ENCODE data around the gene CFAP298. TPM values are rescaled to one million over a fixed set of nuclear protein-coding genes. Genes with fewer than 3 reads are reported as not detected.

Gene CFAP298
- total RNA-seq, 4 donors from 2014 or later: 22.8 to 41.2 (median 32.8) TPM

GRCh38 chr21:32599091-32599490 is 13.1 kb downstream of the CFAP298 start:
- Histone ChIP-seq H3K9me3 (no peaks in the 10 kb centered on the region), H3K4me3 (no peak overlapping the region), H3K27me3 (no peaks in the 10 kb centered on the region), H3K36me3 (peaks cover 26 to 62% (median 51%) of the 10 kb centered on the region in 4 donors), H3K4me1 (peaks cover 0 to 3% (median 0%) of the 10 kb centered on the region in 4 donors), H3K27ac (replicated peaks in 1 of 4) (no peak overlapping the region)
- no peak for DNase-seq (ENCODE audit: extremely low spot score)
- intact Hi-C loops (cut with DNase I): no loop called here
- no peak for TF ChIP-seq CTCF (IDR thresholded peaks at IDR 0.05)
- TF ChIP-seq EP300 (IDR thresholded peaks at IDR 0.05): no peak
- no peak for TF ChIP-seq POLR2A (IDR thresholded peaks at IDR 0.05; ENCODE audit: low read depth)
- no peak for TF ChIP-seq POLR2AphosphoS5 (IDR thresholded peaks at IDR 0.05)
- WGBS: 84% methylated on average over 5 of the region's 5 CpGs

- intact Hi-C loops (cut with DNase I): no loop called here
- no peak for DNase-seq (ENCODE audit: extremely low spot score)
- Histone ChIP-seq H3K4me3 (no peak overlapping the region), H3K9me3 (no peaks in the 10 kb centered on the region), H3K27ac (replicated peaks in 1 of 4) (no peak overlapping the region), H3K27me3 (no peaks in the 10 kb centered on the region), H3K4me1 (peaks cover 0 to 3% (median 0%) of the 10 kb centered on the region in 4 donors), H3K36me3 (peaks cover 9 to 44% (median 32%) of the 10 kb centered on the region in 4 donors)
- no peak for TF ChIP-seq POLR2A (IDR thresholded peaks at IDR 0.05; ENCODE audit: low read depth)
- TF ChIP-seq POLR2AphosphoS5 (IDR thresholded peaks at IDR 0.05): peak in 1 of 2 donors; percentile 11
- WGBS: 68% methylated on average over 6 of the region's 6 CpGs
Measured at GRCh38 chr21:32597205-32597604, 15.0 kb downstream of the CFAP298 start.

- DNase-seq (ENCODE audit: extremely low spot score): no peak
- intact Hi-C loops (cut with DNase I): no loop called here
- TF ChIP-seq EP300 (IDR thresholded peaks at IDR 0.05): no peak
- no peak for TF ChIP-seq POLR2AphosphoS5 (IDR thresholded peaks at IDR 0.05)
- TF ChIP-seq CTCF (IDR thresholded peaks at IDR 0.05): no peak
- TF ChIP-seq POLR2A (IDR thresholded peaks at IDR 0.05; ENCODE audit: low read depth): no peak
- no peak overlapping the region for H3K27ac ChIP-seq (replicated peaks in 1 of 4)
- H3K4me1 ChIP-seq: peaks cover 0 to 7% (median 6%) of the 10 kb centered on the region in 4 donors
- peaks cover 4 to 34% (median 24%) of the 10 kb centered on the region in 4 donors for H3K36me3 ChIP-seq
- H3K4me3 ChIP-seq: no peak overlapping the region
- no peaks in the 10 kb centered on the region for H3K9me3 ChIP-seq
- H3K27me3 ChIP-seq: no peaks in the 10 kb centered on the region
- WGBS: 86% methylated on average over 11 of the region's 11 CpGs
Measured at GRCh38 chr21:32595431-32595830, 16.7 kb downstream of the CFAP298 start.

- intact Hi-C loops (cut with DNase I): no loop called here
Measured at GRCh38 chr21:32593690-32594089, 18.5 kb downstream of the CFAP298 start.

GRCh38 chr21:32592929-32593502 is 19.2 kb downstream of the CFAP298 start:
- intact Hi-C loops (cut with DNase I): no loop called here
- no peak overlapping the region for H3K4me3 ChIP-seq
- H3K27ac ChIP-seq (replicated peaks in 1 of 4): no peak overlapping the region
- no peak for DNase-seq (ENCODE audit: extremely low spot score)
- TF ChIP-seq POLR2AphosphoS5 (IDR thresholded peaks at IDR 0.05): no peak
- TF ChIP-seq POLR2A (IDR thresholded peaks at IDR 0.05; ENCODE audit: low read depth): no peak
- TF ChIP-seq EP300 (IDR thresholded peaks at IDR 0.05): no peak
- TF ChIP-seq CTCF (IDR thresholded peaks at IDR 0.05): no peak
- H3K9me3 ChIP-seq: no peaks in the 10 kb centered on the region
- H3K27me3 ChIP-seq: no peaks in the 10 kb centered on the region
- H3K36me3 ChIP-seq: peaks cover 0 to 10% (median 6%) of the 10 kb centered on the region in 4 donors
- 72% methylated on average over 8 of the region's 10 CpGs for WGBS
- H3K4me1 ChIP-seq: peaks cover 0 to 12% (median 11%) of the 10 kb centered on the region in 4 donors

More at GRCh38 chr21:32593690-32594089, 18.5 kb downstream of the CFAP298 start:
- no peaks in the 10 kb centered on the region for H3K27me3 ChIP-seq
- WGBS: 91% methylated on average over 8 of the region's 8 CpGs
- no peaks in the 10 kb centered on the region for H3K9me3 ChIP-seq
- no peak overlapping the region for H3K4me3 ChIP-seq
- H3K27ac ChIP-seq (replicated peaks in 1 of 4): no peak overlapping the region
- no peak for DNase-seq (ENCODE audit: extremely low spot score)
- peaks cover 0 to 17% (median 10%) of the 10 kb centered on the region in 4 donors for H3K36me3 ChIP-seq
- peaks cover 0 to 12% (median 11%) of the 10 kb centered on the region in 4 donors for H3K4me1 ChIP-seq
- TF ChIP-seq POLR2AphosphoS5 (IDR thresholded peaks at IDR 0.05): no peak
- TF ChIP-seq POLR2A (IDR thresholded peaks at IDR 0.05; ENCODE audit: low read depth): no peak
- no peak for TF ChIP-seq EP300 (IDR thresholded peaks at IDR 0.05)
- TF ChIP-seq CTCF (IDR thresholded peaks at IDR 0.05): no peak
